AG04449 (cell line): ENCODE measurements around the gene EPB41L1.

Experiments
- CTCF ChIA-PET: fragments of 350-600 bp; formaldehyde crosslinking; extraction: SDS; loops from one replicate; lab custom pipeline; 2021; ENCODE audit warnings: antibody characterized with exemption; lab: Yijun Ruan, JAX
- POLR2A ChIA-PET: fragments of 400-600, 350-600 bp; formaldehyde crosslinking; extraction: SDS; loops from one replicate; lab custom pipeline; 2020; ENCODE audit warnings: antibody characterized with exemption, inconsistent platforms; lab: Yijun Ruan, JAX
- DNase-seq: peaks from one replicate; pipeline ENCODE4 v3.0.0-alpha.2; 2010; ENCODE audit warnings: low read depth, low spot score
- H3K4me3 ChIP-seq: 2 replicates; pipeline ENCODE4 v1.5.1; 2011; ENCODE audit warnings: low read depth, mild to moderate bottlenecking, control low read depth, low read length
- TF ChIP-seq, protein P1 (sequence below): IDR thresholded peaks from one replicate; pipeline ENCODE4 v1.5.1; 2011; ENCODE audit warnings: mild to moderate bottlenecking, moderate library complexity, low read length, control low read depth, inconsistent platforms; ENCODE audit not compliant: insufficient read depth; ENCODE audit errors: missing control alignments

EPB41L1 gene

GRCh38 chr20:36218380-36219064 is 64.0 kb downstream of the EPB41L1 start:
- POLR2A ChIA-PET: no interaction called here
- CTCF ChIA-PET: interaction anchor here (1.0 to 2.3 kb wide), 6 partner anchors 10 to 221 kb away, joined by 3 to 13 read pairs (median 4); no protein-coding TSS in a partner anchor
- DNase-seq: no peak
- TF ChIP-seq, protein P1, sequence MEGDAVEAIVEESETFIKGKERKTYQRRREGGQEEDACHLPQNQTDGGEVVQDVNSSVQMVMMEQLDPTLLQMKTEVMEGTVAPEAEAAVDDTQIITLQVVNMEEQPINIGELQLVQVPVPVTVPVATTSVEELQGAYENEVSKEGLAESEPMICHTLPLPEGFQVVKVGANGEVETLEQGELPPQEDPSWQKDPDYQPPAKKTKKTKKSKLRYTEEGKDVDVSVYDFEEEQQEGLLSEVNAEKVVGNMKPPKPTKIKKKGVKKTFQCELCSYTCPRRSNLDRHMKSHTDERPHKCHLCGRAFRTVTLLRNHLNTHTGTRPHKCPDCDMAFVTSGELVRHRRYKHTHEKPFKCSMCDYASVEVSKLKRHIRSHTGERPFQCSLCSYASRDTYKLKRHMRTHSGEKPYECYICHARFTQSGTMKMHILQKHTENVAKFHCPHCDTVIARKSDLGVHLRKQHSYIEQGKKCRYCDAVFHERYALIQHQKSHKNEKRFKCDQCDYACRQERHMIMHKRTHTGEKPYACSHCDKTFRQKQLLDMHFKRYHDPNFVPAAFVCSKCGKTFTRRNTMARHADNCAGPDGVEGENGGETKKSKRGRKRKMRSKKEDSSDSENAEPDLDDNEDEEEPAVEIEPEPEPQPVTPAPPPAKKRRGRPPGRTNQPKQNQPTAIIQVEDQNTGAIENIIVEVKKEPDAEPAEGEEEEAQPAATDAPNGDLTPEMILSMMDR: no peak
- H3K4me3 ChIP-seq: no peak overlapping the region

DNA sequence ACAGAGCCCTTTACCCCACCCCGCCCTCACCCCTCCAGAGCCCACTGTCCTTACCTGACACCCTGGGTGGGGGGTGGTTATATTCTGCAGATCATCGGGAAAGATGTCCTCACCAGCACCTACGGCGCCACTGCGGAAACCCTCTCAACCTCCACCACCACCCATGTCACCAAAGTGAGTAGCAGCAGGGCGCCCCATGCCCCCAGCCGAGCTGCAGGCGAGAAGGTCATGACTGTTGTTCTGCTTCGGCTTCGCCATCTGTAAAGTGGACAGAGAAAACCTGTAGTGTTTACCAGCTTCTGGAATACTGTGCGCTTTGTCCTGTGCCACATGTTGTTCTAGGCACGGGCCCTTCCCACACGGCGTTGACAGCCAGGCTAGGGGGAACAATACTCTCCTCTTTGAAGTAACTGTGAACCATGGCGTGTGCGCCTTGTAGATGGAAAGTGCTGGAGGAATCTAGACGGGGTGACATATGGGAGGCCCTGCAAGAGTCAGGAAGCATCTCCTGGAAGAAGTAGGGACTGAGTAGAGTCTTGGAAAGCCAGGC is 65.2 kb downstream of the EPB41L1 start:
- CTCF ChIA-PET: interaction anchor here (1.0 to 2.3 kb wide), 2 partner anchors 14 to 16 kb away, joined by 3 to 13 read pairs; no protein-coding TSS in a partner anchor
- no peak overlapping the region for H3K4me3 ChIP-seq
- TF ChIP-seq, protein P1: no peak
- DNase-seq: no peak
- POLR2A ChIA-PET: no interaction called here

DNA sequence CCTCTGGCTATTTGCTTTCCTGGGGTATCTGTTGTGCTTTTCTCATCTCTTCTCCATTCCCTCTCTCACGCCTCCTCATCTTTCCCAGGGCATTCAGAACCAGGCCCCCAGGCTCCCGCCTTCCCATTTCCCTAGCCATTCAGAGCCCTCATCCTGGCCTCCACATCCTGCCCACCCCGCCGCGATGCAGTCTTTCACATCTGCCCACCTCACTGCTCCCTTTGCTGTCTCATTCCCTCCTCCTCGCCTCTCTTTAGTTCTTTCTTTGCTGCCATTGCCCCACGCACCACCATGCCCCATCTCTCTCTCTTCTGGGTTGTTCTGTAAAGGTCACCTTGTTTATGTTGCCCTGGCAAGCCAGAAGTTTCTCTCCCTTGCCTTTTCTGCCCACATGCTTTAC is 71.1 kb downstream of the EPB41L1 start:
- TF ChIP-seq, protein P1: no peak
- POLR2A ChIA-PET: no interaction called here
- CTCF ChIA-PET: interaction anchor here (1.0 to 1.4 kb wide), 5 partner anchors 11 to 69 kb away, joined by 3 to 4 read pairs (median 3); partner anchors contain the start of gene AAR2
- H3K4me3 ChIP-seq: no peak overlapping the region
- no peak for DNase-seq

DNA sequence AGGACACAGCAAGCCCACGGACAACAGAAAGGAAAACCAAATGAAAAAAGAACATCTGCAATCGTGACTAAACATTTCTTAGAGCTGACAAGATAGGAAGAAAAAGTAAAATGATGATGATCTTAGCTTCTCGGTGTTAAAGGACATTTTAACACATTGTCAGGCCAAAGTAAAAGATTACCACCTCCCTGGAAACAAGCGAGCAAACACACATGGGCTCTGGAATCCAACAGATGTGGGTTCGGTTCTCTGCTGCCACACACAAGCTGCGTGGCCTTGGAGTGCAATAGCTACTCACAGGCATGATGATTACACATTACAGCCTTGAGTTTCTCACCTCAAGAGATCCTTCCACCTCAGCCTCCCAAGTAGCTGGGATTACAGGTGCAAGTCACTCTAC is 74.2 kb downstream of the EPB41L1 start:
- TF ChIP-seq, protein P1: no peak
- POLR2A ChIA-PET: no interaction called here
- DNase-seq: no peak
- CTCF ChIA-PET: interaction anchor here (0.9 to 1.3 kb wide), 3 partner anchors 10 to 26 kb away, joined by 3 to 5 read pairs (median 4); no protein-coding TSS in a partner anchor
- H3K4me3 ChIP-seq: no peak overlapping the region

DNA sequence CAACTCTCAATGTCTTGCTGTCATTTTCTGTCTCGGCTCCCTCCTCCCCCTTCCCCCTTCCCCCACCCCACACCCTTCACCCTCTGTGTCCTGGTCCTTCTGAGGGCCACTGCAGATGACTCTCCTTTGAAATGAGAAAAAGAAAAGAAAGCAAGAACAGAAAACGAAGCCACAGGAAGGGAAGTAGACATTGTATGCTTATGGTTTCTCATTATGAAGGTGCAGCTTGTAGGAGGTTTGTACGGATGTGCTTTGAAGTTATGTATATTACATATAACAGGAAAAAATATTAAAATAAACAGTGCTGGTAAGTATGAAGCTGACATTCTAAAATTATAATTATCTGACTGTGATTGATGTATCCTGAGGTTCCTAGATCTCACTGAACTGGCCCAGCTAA is 75.5 kb downstream of the EPB41L1 start:
- ChIA-PET POLR2A (no interaction called here), CTCF (interaction anchor here (1.4 kb wide), 1 partner anchor 27 kb away, joined by 5 read pairs; no protein-coding TSS in a partner anchor)
- TF ChIP-seq, protein P1: no peak
- H3K4me3 ChIP-seq: no peak overlapping the region
- no peak for DNase-seq

DNA sequence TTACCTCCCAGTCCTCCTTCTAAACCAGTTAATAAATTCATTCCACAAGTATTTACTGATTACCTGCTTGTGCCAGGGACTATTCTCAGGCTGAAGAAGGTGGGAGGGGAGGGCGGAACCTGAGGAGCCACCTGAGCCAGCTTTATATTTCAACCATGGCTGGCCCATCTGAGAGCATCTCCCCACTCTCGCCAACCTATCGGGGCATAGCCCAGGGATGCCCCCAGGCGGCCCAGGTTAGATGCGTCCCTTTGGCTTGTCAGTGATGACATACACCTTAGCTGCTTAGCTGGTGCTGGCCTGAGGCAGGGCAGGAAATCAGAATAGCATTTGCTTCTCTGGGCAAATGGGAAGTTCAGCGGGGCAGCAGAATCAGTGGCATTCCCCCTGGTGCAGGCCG is 76.8 kb downstream of the EPB41L1 start:
- TF ChIP-seq, protein P1: no peak
- DNase-seq: no peak
- ChIA-PET CTCF (interaction anchor here (1.4 kb wide), 1 partner anchor 29 kb away, joined by 5 read pairs; no protein-coding TSS in a partner anchor), POLR2A (no interaction called here)
- H3K4me3 ChIP-seq: no peak overlapping the region
